ENCODE results near the gene SNED1. TPM values are rescaled to one million over a fixed set of nuclear protein-coding genes. Genes with fewer than 3 reads are reported as not detected.

The SNED1 gene
- total RNA-seq, 1 donor from 2014 or later = 41.8 TPM

DNA sequence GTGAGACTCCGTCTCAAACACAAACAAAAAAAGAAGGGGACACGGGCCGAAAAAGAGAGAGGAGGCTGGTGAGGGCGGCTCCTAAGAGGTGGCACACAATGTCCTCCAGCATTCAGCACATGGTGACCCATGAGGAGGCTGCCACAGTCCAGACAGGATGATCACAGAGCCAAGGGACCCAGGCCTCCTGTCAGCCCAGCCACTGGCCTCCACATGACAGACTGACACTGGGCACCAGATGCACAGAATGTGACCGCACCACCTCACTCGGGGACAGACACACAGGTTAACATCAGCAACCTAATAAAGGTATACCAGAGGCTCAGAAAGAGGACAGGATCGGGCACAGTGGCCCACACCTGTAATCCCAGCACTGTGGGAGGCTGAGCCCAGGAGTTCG lies 129.8 kb downstream of the SNED1 start:
- no peak for DNase-seq (ENCODE audit: low spot score)

GRCh38 chr2:241129086-241129871 lies 130.9 kb downstream of the SNED1 start:
- no peak for DNase-seq (ENCODE audit: low spot score)

GRCh38 chr2:241130316-241130715 lies 131.9 kb downstream of the SNED1 start:
- no peak for DNase-seq (ENCODE audit: low spot score)

DNA sequence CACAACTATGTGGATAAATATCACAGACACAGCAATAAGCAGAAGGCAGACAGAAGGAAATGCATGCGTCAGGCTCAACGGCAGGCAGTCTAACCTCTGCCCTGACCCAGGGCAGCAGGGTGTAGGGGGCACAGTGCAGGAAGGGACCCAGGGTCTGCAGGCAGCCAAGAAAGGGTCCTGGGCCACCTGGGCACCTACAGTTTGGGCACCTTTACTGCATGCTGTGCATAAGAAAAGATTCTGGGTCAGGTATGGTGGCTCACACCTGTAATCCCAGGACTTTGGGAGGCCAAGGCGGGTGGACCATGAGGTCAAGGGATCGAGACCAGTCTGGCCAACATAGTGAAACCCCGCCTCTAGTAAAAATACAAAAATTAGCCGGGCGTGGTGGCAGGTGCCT lies 133.1 kb downstream of the SNED1 start:
- DNase-seq (ENCODE audit: low spot score) = no peak

- DNase-seq (ENCODE audit: low spot score) = no peak
Observed at GRCh38 chr2:241132538-241133435, 134.4 kb downstream of the SNED1 start.

GRCh38 chr2:241133436-241133820 lies 135.0 kb downstream of the SNED1 start:
- no peak for DNase-seq (ENCODE audit: low spot score)

DNA sequence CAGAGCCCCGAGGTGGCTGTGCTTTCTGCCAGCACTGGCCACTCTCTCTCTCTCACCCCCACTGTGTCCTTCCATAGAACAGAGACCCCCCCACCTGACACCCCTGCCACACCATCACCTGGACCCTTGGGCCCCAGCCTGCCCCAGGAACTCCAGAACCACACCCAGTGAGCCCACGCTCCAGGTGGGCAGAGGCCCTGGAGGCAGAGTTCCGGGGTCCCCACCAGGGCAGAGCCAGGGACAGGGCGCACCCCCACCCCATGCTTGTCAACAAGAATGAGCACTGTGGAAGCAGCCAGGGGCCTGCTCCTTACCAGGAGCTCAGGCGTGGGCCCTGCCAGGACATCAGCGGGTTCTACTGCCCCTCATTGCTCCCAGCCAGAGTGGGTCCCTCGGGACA lies 136.3 kb downstream of the SNED1 start:
- DNase-seq (ENCODE audit: low spot score) = no peak

- DNase-seq (ENCODE audit: low spot score) = no peak
Observed at GRCh38 chr2:241135737-241136136, 137.3 kb downstream of the SNED1 start.

DNA sequence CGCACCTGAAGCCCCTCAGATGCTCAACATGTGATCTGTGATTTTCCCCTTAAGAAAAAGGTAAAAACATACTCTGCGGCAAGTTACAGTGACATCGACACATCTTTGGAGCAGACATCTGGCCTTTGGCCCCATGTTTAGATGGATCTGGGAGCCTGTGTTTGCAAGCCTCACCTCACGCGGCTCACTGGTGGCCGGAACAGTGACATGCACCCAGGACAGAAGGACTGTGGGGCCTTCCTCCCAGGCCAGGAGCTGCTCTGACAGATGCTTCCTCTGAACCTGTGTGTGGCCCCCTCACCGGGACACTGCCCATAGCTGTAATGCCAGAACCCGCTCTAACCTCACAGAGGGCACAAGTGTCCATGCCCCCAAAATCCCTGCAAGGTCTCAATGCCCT lies 137.8 kb downstream of the SNED1 start:
- no peak for DNase-seq (ENCODE audit: low spot score)

- no peak for DNase-seq (ENCODE audit: low spot score)
Observed at GRCh38 chr2:241136661-241137260, 138.3 kb downstream of the SNED1 start.

DNA sequence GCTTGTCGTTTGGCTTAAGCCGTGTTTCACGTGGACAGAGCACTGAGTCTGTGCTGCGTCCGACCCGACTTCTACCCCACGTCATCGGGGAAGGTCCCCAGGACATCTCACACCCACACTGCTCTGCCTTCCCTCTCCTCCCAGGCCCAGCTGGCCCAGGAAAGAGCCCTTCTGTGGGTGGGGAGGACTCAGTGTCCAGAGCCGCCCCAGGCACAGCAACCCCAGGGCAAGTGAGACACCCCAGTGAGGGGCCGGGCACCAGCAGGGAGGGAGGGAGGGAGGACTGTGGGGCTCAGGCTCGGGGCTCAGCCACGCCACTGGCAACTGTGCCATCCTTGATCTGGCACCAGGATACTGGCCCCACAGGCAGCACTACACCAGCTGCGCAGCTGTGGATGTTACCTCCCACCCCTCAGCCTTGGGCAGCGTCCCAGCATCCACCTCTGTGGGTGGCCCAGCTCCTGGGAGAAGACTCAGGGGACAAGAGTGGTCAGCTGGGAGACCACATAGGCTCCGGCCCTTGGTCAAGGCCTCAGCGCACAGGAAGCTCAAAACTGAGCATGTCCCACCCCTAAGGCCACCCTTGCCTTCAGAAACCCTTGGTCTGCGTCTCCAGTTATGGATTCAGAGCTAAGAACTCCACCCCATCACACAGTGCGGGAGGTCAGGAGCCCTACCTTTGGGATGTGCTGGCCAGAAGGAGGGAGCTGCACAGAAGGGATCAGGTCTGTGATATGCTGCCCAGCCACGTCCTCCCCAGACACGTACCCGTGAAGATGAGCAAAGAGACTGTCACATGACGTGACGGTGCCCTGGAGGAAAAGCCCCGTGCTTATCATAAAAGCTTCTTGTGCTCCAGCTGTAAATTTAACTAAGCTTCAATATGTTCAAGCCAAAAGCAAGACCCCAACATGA lies 139.1 kb downstream of the SNED1 start:
- DNase-seq (ENCODE audit: low spot score) = no peak

DNA sequence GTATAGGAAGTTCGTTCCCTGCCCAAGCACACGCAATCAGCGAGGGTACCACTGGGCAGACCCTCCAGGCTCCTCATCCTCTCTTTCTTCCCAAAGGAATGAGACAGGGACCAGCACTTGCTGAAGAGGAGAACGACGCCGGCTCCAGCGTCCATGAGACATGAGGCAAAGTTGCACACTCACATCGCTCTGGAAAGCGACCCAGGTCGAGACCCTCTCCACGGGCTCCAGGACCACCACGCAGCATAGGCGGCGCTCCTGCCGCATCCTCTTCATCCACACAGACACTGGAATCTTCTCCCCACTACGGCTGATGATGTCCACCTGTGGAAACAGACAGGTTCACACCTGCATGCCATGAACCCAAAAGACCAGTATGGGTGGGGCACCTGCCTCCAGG lies 140.1 kb downstream of the SNED1 start:
- no peak for DNase-seq (ENCODE audit: low spot score)

- DNase-seq (ENCODE audit: low spot score) = no peak
Observed at GRCh38 chr2:241139531-241140444, 141.4 kb downstream of the SNED1 start.

DNA sequence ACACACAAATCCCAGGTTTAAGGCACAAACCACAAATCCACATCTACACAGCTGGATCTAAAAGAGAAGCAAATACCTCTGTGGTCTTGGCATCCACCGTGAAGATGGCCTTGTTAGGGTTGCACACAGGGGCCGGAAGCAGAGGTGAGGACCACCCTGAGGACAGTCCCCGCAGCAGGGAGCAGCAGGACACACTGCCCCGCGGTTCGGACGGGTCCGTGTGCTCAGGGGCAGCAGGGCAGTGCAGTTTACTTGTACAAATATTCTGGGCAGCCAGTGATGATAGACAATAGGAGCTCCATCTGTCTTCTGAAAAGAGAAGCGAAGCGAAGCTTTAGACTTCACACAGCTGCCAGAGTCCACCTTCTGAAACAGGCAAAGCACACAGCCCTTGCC lies 142.0 kb downstream of the SNED1 start:
- DNase-seq (ENCODE audit: low spot score) = no peak

DNA sequence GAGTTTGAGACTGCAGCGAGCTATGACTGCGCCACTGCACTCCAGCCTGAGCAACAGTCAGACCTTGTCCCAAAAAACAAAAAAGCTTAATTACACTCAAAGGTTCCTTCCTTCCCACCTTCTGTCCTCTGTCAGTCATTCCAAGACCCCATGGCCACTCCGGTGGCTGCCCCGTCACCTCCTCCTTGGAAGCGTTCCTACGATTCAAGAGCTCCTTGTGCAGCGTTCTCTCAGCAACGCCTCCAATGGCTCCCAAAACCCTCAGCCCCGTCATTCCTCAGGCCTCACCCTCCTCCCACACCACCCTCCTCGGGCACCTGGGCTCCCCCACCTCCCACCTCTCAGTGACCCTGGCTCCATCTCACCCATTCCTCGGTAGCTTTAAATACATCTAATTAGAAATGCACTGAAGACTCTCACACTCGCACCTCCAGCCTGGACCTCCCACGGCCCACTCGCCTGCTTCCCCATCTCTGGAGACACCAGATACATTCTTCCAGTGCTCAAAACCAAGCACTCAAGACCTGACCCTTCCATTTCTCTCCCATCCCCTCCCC lies 142.9 kb downstream of the SNED1 start:
- no peak for DNase-seq (ENCODE audit: low spot score)

DNA sequence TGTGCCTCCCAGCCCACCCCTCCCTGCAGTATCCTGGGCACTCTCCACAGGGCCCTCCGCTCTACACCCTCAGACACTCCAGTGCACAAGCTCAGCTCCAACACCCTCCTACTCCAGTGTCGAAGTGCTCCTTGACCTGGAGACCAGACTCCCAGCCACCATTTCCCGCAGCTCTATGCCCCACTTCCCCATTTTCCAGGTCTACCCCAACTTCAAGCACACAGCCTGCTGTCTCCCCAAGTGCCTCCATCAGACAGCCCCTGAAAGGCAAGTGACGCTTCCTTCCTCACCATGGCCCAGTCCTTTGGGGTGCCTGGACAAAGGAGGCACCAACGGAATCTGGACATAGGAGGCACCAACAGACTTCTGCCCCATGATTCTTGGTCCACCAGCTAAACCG lies 143.6 kb downstream of the SNED1 start:
- DNase-seq (ENCODE audit: low spot score) = no peak

DNA sequence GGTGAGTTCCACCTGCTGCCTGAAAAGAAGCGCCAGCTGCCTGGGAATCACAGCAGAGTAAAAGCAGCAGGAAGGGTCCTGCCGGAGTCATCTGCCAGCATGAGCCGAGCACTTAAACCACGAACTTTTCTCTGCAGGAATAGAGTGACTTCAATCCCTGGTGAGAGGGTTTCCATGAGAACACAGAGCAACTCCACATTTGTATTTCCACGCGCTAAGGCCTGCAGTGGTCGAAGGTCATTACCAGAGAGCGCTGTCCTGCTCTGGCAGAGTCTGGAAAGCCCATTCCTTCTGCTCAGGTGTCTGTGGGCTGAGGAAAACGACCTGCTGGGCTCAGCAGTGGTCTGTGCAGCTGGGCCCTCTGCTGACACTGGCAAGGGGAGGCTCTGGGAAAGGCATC lies 144.2 kb downstream of the SNED1 start:
- no peak for DNase-seq (ENCODE audit: low spot score)
